Peyer's patch (tissue), 4 donors: ENCODE data around the gene TEC. TPM values are rescaled to one million over a fixed set of nuclear protein-coding genes. Genes with fewer than 3 reads are reported as not detected.

Experiments used
- DNase-seq, 3 donors: peaks; one replicate each; pipeline ENCODE4 v3.0.0-alpha.2; 2017 to 2019
- H3K27ac ChIP-seq, 4 donors: fragments of 200-600 bp; sonication (generic); one replicate each; pipeline ENCODE4 v1.5.1; 2016 to 2019
- H3K27me3 ChIP-seq, 2 donors: fragments of 200-600 bp; sonication (generic); one replicate each; pipeline ENCODE4 v1.5.1; 2019
- H3K36me3 ChIP-seq, 3 donors: fragments of 200-600 bp; sonication (generic); one replicate each; pipeline ENCODE4 v1.5.1; 2016 to 2019
- H3K4me1 ChIP-seq, 4 donors: fragments of 200-600 bp; sonication (generic); one replicate each; pipeline ENCODE4 v1.5.1; 2016 to 2019
- H3K4me3 ChIP-seq, 4 donors: fragments of 200-600 bp; sonication (generic); 1 replicate in 3 of 4; 2 replicates in 1 of 4; pipeline ENCODE4 v1.5.1; 2016 to 2019; ENCODE audit warnings: mild to moderate bottlenecking in 1 of 4
- H3K9me3 ChIP-seq, 4 donors: fragments of 200-600 bp; sonication (generic); one replicate each; pipeline ENCODE4 v1.5.1; 2016 to 2019; ENCODE audit warnings: mild to moderate bottlenecking in 1 of 4
- POLR2A ChIP-seq, 2 donors: fragments of 450-650 bp; IDR thresholded peaks; one replicate each; pipeline ENCODE4 v1.5.1; 2017; ENCODE audit warnings: antibody characterized with exemption in 2 of 2, mild to moderate bottlenecking in 2 of 2, moderate library complexity in 2 of 2
- total RNA-seq, 4 donors: library from RNA; depleted of rRNA; stranded (reverse); fragments of >200 nt; gene quantifications; one replicate each; pipeline ENCODE4 v1.1.0, GENCODE V29; 2016
- TF ChIP-seq, protein P1 (sequence below), 6 experiments: fragments of 450-650 bp in 4 of 6; fragments of 200-600 bp in 2 of 6; sonication (generic) in 1 of 6; IDR thresholded peaks; one replicate each; pipeline ENCODE4 v1.5.1; 2017 to 2019; ENCODE audit warnings: antibody characterized with exemption in 6 of 6, mild to moderate bottlenecking in 3 of 6, moderate library complexity in 1 of 6

The TEC gene
- total RNA-seq, 4 donors from 2014 or later = 5.3 to 13.0 (median 10.2) TPM

DNA sequence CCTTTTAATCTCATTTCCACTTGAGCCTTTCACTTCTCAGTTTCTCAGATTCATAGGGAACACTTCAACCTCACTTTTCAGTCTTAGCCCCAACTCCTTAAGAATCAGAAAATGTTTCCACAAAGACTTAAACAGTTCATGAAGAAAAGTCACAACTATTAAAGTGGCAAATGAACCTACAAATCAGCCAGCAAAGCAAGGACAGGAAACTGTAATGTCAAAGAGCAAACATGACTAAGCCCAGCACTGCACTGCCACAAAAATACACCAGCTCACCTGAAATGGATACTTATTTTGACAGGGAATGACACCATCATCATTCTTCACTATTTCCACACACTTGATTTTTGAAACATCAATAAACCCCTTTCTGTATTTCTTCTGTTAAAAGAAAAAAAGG, 93.8 kb downstream of the TEC start:
- DNase-seq = no peak
- Histone ChIP-seq H3K4me1 (no peaks in the 10 kb centered on the region), H3K4me3 (no peak overlapping the region), H3K27ac (no peak overlapping the region), H3K36me3 (no peaks in the 10 kb centered on the region), H3K9me3 (no peaks in the 10 kb centered on the region), H3K27me3 (no peaks in the 10 kb centered on the region)
- no peak for TF ChIP-seq POLR2A (IDR thresholded peaks at IDR 0.05)
- TF ChIP-seq, protein P1, sequence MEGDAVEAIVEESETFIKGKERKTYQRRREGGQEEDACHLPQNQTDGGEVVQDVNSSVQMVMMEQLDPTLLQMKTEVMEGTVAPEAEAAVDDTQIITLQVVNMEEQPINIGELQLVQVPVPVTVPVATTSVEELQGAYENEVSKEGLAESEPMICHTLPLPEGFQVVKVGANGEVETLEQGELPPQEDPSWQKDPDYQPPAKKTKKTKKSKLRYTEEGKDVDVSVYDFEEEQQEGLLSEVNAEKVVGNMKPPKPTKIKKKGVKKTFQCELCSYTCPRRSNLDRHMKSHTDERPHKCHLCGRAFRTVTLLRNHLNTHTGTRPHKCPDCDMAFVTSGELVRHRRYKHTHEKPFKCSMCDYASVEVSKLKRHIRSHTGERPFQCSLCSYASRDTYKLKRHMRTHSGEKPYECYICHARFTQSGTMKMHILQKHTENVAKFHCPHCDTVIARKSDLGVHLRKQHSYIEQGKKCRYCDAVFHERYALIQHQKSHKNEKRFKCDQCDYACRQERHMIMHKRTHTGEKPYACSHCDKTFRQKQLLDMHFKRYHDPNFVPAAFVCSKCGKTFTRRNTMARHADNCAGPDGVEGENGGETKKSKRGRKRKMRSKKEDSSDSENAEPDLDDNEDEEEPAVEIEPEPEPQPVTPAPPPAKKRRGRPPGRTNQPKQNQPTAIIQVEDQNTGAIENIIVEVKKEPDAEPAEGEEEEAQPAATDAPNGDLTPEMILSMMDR (IDR thresholded peaks at IDR 0.05) = no peak

DNA sequence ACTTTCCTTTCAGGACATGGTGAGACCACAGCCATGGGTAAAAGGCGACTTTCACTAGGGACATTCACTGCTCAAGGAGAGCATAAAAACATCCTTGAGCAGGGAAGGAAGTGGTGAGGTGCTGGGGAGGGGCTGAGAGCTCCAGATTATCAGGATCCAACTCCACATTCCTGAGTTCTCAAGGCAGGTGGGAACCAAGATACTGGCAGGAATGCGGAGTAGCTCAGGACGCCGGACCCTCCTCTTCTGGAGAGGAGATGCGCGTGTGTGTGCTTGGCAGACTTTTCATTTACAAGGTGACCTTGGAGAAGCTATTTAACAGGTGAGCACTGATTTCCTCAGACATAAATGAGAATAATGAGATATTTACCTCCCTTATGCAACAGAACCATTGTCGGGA, 94.3 kb downstream of the TEC start:
- no peak for TF ChIP-seq POLR2A (IDR thresholded peaks at IDR 0.05)
- TF ChIP-seq, protein P1 (IDR thresholded peaks at IDR 0.05) = no peak
- Histone ChIP-seq H3K36me3 (no peaks in the 10 kb centered on the region), H3K9me3 (no peaks in the 10 kb centered on the region), H3K4me1 (no peaks in the 10 kb centered on the region), H3K27ac (no peak overlapping the region), H3K27me3 (no peaks in the 10 kb centered on the region), H3K4me3 (no peak overlapping the region)
- no peak for DNase-seq

DNA sequence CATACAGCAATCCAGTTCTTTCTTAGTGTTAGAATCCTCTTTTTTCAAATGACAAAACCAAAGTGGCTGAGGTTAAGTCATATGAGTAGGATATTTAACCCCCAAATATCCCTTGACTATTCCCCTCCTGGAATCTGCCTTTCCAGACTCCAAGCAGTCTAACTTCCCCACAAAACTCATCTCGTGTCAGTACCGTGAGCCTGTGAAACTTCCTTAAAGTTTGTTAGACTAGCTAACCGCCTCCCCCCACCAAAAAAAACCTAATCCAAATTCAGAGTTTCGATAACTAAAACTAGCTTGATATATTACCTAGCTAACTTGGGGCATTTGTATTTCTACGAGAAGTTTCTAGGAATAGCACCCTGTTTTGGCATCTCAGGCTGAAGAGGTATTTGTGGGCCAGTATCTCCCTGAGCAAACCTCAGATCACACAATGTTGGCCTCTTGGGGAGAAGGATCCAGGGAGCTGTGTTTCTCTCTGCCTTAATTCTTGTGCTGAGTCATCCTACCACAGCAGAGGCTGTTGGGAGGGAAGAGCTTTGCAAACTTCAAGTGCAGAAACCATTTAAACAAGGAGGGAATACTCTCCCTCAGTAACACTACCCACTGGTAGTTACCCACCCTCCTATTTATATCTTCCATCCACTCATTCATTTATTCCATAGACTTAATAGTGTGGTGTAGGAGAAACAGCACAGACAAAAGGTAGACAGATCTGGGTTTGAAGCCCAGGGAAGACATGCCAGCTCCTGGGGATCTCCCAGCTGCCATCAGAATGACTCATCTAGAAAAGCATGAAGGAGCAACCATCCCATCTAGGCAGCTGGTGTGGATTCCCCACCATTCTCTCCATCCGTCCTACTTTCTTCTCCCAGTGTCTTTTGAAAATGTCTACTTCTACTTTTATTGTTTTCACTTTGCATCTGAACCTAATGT, 96.3 kb downstream of the TEC start:
- Histone ChIP-seq H3K36me3 (no peaks in the 10 kb centered on the region), H3K27me3 (no peaks in the 10 kb centered on the region), H3K4me3 (no peak overlapping the region), H3K9me3 (no peaks in the 10 kb centered on the region), H3K4me1 (no peaks in the 10 kb centered on the region), H3K27ac (no peak overlapping the region)
- TF ChIP-seq, protein P1 (IDR thresholded peaks at IDR 0.05) = no peak
- no peak for TF ChIP-seq POLR2A (IDR thresholded peaks at IDR 0.05)
- DNase-seq = no peak

DNA sequence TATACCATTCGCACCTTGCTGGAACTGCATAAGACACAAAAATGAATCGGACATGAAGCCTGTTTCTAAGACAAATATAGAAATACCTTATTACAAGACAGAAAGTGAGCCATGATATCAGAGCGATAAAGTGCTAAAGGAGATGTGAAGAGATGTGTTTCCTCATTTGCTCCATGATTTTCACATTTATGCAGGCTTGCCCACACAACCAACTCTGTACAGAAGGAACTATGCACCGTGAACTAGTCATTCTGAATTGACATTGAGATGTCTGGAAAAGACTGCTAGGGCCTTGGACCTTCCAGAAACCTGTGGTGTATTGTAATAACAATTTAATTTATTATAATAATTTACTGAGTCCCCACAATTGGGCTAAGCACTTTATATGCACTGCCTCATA, 97.0 kb downstream of the TEC start:
- Histone ChIP-seq H3K4me3 (no peak overlapping the region), H3K9me3 (no peaks in the 10 kb centered on the region), H3K36me3 (no peaks in the 10 kb centered on the region), H3K4me1 (no peaks in the 10 kb centered on the region), H3K27ac (no peak overlapping the region), H3K27me3 (no peaks in the 10 kb centered on the region)
- TF ChIP-seq, protein P1 (IDR thresholded peaks at IDR 0.05) = no peak
- TF ChIP-seq POLR2A (IDR thresholded peaks at IDR 0.05) = no peak
- no peak for DNase-seq

DNA sequence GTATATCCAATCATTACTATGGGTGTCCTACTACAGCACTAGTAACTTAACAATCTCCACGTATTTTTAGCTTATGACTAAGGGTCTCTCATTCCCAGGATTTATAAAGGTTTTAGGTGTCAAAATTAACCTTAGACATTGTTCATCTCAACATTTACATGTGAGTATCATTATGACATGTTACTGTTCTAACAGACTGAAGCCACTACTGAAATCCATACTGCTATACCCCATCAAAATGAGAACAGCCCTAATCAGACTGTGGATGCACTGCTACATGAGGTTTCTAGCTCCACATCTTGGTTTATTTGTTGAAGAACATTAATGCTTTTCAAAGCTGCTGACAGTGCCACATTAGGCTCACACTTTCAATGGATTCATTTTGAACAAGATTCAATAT, 100.0 kb downstream of the TEC start:
- no peak for TF ChIP-seq POLR2A (IDR thresholded peaks at IDR 0.05)
- TF ChIP-seq, protein P1 (IDR thresholded peaks at IDR 0.05) = no peak
- Histone ChIP-seq H3K4me3 (no peak overlapping the region), H3K27ac (no peak overlapping the region), H3K36me3 (no peaks in the 10 kb centered on the region), H3K27me3 (no peaks in the 10 kb centered on the region), H3K4me1 (no peaks in the 10 kb centered on the region), H3K9me3 (no peaks in the 10 kb centered on the region)
- no peak for DNase-seq
